HG03103 (cell line): ENCODE measurements around the gene GRID1.
"Not testable (repeated sequence)": the region's sequence is repeated elsewhere in the genome, so short reads cannot be mapped to it uniquely, and the experiment has no call there.

ENCODE experiments used
- ATAC-seq: cut with Tn5 transposase; IDR thresholded peaks from one replicate; pipeline ENCODE4 v1.9.1; 2021; ENCODE audit warnings: low read depth; ENCODE audit not compliant: unreplicated experiment

GRID1 gene

GRCh38 chr10:86124734-86125133 is 241.9 kb downstream of the GRID1 start:
- no peak for ATAC-seq

DNA sequence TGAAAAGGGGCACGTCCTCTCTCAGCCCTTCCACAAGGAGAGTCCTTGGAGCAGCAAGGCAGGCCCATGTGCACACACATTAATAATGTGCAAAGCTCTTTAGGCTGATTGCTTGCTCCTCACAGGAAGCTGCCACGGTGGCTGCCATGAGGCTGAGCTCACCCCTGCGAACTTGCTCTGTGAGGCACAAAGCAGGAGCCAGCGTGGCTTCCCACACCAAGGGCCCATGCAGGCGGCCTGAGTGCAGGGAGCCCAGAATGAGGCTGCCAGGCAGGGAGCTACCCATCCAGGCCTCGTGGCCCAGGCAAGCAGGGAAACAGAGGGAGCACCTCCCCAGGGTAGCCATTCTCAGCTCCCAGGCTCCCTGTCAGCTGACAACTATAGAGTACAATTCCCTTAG is 242.9 kb downstream of the GRID1 start:
- no peak for ATAC-seq

DNA sequence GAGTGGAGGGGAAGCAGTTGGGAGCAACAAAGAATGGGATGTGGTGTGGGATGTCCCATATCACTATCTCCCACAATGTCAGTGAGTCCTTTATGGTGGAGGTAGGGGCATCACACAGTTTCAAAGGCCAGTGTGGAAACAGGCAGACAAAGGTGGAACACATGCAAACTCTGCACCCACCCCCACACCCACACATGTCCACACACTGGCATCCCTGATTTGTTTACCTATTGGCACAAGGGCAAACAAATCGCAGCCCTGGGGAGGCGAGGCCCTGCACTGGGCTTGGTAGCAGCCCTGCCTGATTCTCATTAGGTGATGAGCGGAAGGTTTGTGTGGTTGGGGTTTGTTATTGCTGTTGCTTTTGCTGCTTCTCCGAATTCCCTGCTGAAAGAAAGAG is 243.3 kb downstream of the GRID1 start:
- no peak for ATAC-seq

DNA sequence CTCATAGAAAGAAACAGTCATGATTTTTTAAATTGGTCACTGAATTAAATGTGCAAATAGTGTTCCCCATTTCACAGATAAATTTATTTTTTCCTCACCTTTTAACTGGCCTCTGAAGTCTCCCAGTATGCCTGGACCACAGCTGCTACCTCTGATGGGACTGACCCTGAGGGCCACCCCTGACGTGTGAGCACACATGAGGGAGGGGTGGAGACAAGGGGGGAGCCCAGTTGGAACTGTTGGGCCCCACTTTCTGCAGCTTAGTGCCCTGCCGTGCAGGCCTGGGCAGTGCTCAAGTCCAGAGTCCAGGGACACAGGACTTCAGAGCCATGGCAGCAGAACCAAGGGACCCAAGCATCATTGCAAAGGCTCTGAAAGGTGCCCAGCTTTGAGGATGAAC is 243.9 kb downstream of the GRID1 start:
- no peak for ATAC-seq

- ATAC-seq, result no peak
These were observed 245.4 kb downstream of the GRID1 start for GRCh38 chr10:86121200-86121599.

DNA sequence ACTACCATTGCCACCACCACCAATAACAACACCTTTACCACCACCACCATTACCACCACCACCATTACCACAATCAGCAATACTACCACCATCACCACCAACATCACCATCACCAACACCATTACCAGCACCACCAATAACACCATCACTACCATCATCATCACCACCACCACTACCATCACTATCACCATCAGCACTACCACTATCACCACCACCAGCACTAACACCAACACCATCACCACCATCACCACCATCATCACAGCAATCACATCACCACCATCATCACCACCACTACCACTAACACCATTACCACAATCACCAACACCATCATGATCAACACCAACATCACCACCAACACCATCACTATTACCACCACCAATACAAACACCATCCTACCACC is 249.5 kb downstream of the GRID1 start:
- no peak for ATAC-seq

DNA sequence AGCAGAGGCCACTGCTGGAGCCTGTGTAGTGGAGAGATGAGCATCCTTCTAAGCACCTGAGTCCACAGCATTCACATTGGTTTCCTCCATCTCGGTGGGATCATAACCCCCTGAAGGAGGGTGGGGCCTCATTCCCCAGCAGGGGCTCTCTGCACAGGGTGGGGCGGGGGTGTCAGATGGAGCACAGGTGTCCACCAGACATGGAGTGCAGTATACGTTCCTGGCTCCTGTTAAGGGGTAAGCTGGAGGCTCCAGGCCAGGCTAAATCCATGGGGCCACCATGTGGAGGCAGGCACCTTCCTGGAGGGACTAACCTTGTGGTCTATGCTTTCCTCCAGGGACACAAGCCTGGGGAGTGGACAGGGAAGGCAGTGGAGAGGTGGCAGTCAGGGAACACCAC is 252.6 kb downstream of the GRID1 start:
- ATAC-seq, result no peak

GRCh38 chr10:86113501-86113900 is 253.1 kb downstream of the GRID1 start:
- no peak for ATAC-seq

GRCh38 chr10:86113044-86113443 is 253.6 kb downstream of the GRID1 start:
- ATAC-seq, result no peak

GRCh38 chr10:86111902-86112545 is 254.6 kb downstream of the GRID1 start:
- no peak for ATAC-seq

DNA sequence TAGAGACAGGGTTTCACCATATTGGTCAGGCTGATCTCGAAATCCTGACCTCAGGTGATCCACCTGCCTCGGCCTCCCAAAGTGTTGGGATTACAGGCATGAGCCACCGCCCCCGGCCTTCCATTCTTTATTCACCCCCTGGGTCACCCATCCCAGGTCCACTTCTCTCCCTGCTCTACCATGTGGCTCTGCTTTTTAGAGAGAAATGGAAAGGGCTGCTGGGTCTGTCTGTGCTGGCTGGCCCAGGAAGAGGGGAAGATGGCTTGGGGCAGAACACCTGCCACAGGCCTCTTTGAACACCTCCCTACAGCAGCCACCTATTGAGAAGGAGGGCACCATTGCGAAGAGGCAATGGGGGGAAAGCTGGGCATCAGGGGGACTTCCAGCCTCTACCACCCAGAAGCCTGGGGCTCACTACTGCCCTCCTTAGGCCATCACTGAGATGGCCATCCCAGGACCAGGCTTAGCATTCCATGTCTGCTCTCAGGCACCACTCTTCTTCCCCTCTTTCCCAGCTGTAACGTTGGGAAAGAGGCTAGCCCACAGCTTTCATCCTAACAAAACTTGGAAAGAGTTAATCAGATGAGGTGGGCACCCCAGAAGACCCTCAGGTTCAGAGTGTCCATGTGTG is 256.3 kb downstream of the GRID1 start:
- ATAC-seq, result no peak

DNA sequence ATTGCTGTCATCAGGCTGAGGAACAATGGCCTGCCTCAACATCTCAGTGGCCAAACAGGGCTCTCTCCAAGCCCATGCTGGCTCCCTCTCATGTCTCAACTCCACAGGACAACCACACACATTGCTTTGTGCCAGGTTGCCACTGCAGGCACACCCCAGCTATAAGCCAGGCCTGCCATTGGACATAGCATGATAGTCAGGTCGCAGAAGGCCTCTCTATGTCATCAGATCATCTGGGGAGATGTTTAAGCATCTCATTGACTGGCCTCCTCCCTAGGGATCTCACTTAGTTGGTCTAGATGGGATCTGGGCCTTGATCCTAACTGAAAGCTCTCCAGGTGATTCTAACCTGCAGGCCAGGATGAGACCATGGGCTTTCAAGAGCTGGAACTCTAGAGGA is 257.2 kb downstream of the GRID1 start:
- no peak for ATAC-seq

DNA sequence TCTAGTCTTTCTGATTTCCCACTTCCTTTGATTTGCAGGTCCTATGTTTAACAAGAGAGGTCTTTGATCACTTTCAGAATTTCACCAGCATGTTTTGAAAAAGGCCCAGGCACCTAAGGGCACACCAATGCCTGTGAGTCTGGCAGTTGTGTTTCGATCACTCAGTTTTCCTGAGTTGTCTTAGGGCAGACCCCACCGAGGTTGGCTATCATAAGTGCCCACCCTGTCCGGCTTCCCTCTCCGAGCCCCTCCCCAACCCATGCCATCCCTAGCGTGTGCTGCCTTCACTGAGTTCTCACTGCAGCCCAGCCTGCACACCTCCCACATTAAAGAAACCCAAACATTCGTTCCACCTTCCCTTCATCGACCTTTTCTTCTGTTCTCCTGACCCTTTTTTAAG is 257.9 kb downstream of the GRID1 start:
- ATAC-seq, result no peak

GRCh38 chr10:86107611-86108310 is 258.8 kb downstream of the GRID1 start:
- ATAC-seq, result not testable (repeated sequence)

- no peak for ATAC-seq
These were observed 259.5 kb downstream of the GRID1 start for GRCh38 chr10:86107131-86107530.

DNA sequence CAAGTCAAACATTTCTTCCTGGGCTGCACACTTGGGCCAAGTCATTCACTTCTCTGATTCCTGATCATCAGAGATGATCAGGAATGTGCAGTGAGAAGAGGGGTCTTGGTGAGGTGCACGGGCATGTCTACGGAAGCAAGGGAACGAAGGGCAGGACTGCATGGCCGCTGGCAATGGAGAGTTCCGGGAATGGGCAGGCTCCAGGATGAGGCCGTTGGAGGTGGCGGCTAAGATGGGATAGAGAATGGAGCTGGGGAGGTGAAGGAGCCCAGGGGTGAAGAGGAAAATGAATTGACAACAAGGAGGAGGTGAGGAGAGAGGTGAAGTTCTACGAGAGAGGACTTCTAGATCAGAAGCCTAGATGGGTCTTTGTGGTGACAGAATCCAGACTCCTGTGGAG is 260.0 kb downstream of the GRID1 start:
- no peak for ATAC-seq

GRCh38 chr10:86105640-86106039 is 261.0 kb downstream of the GRID1 start:
- no peak for ATAC-seq

DNA sequence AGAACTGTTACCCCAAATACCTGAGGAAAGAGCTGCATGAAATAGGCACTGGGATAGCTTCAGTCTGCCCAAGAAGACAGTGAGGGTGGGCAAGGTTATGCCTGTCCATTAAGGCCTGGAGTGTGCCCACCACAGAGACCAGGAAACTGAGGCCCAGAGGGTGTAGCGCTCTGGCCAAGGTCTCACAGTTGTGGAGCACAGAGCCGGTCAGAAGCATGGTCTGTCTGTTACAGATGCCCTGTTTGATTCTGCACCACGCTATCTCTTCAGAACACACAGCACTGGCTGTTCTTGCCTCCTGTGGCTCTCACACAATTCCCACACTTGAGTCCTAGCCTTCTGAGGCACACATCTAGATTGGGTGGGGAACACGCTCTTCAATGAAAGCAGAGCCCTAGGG is 261.4 kb downstream of the GRID1 start:
- ATAC-seq, result no peak

DNA sequence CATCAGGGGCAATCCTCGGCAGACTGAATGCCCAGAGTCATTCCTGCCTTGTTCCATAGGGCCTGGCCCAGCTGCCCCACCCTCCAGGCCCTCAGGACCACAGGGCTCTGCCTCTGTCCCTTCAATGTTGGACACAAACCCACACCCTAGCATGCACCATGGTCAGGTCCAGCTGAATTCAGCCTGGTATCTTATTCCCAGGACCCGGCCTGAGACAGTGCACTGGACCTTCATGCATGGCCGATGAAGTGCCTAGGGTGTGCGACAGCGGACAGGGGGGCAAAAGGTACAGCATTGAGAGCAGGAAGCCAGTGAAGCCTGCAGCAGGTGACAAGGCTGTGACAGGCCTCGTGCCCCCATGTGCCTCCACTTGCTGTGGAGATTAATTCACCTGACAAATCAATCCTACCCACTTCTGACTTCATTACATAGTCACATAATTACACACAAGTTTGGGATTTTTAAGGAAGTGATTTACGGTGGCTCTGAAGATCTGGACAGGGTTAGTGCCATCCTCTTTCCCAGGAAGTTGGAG is 261.9 kb downstream of the GRID1 start:
- ATAC-seq, result no peak

- ATAC-seq, result no peak
These were observed 262.4 kb downstream of the GRID1 start for GRCh38 chr10:86104156-86104555.

GRCh38 chr10:86103391-86104101 is 263.0 kb downstream of the GRID1 start:
- ATAC-seq, result no peak
